Measurements from ENCODE around the gene SPRED2. TPM values are rescaled to one million over a fixed set of nuclear protein-coding genes. Genes with fewer than 3 reads are reported as not detected.

The SPRED2 gene
- total and polyA plus RNA-seq, 8 donors = 6.4 to 23.3 (median 11.5) TPM

- no peaks in the 10 kb centered on the region for H3K36me3 ChIP-seq
- DNase-seq = no peak
- H3K27ac ChIP-seq = peak overlapping the region in 2 of 5 donors; percentile 36 to 38
- WGBS, 5 donors = 71 to 80% (median 73%) methylated on average over 6 of the region's 6 CpGs
- intact Hi-C loops (cut with DNase I; ENCODE audit: low total_unique reads) = no loop called here
- TF ChIP-seq, protein P1, sequence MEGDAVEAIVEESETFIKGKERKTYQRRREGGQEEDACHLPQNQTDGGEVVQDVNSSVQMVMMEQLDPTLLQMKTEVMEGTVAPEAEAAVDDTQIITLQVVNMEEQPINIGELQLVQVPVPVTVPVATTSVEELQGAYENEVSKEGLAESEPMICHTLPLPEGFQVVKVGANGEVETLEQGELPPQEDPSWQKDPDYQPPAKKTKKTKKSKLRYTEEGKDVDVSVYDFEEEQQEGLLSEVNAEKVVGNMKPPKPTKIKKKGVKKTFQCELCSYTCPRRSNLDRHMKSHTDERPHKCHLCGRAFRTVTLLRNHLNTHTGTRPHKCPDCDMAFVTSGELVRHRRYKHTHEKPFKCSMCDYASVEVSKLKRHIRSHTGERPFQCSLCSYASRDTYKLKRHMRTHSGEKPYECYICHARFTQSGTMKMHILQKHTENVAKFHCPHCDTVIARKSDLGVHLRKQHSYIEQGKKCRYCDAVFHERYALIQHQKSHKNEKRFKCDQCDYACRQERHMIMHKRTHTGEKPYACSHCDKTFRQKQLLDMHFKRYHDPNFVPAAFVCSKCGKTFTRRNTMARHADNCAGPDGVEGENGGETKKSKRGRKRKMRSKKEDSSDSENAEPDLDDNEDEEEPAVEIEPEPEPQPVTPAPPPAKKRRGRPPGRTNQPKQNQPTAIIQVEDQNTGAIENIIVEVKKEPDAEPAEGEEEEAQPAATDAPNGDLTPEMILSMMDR (IDR thresholded peaks at IDR 0.05) = no peak
- no peak for TF ChIP-seq EP300 (IDR thresholded peaks at IDR 0.05)
- TF ChIP-seq POLR2AphosphoS5 (IDR thresholded peaks at IDR 0.05) = no peak
- TF ChIP-seq POLR2A (IDR thresholded peaks at IDR 0.05) = no peak
- peaks cover 22 to 65% (median 35%) of the 10 kb centered on the region in 4 donors for H3K4me1 ChIP-seq
- H3K9me3 ChIP-seq = no peaks in the 10 kb centered on the region
- H3K4me3 ChIP-seq = no peak overlapping the region
- no peaks in the 10 kb centered on the region for H3K27me3 ChIP-seq
Observed at GRCh38 chr2:65363879-65364666, 68.3 kb downstream of the SPRED2 start.

DNA sequence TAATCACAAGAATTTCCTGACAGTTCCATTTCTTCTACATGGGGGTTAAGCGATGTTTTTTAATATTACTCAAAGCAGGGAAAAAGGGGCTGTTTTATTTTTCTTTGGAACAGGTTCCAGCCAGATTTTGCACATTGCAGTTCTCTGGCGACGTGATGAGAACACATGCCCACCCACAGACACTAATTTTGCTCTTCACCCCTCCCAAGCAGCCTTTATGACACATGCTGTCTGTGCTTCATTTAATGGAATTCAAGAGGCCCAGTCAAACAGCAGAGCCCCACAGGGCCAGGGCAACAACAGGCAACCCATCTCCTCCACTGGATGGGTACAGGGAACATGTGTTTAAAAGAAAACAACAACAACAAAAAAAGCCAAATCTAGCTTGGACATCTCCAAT lies 70.8 kb downstream of the SPRED2 start:
- no peak for DNase-seq
- Histone ChIP-seq H3K4me3 (no peak overlapping the region), H3K27ac (no peak overlapping the region), H3K27me3 (no peaks in the 10 kb centered on the region), H3K36me3 (no peaks in the 10 kb centered on the region), H3K4me1 (peaks cover 12 to 70% (median 38%) of the 10 kb centered on the region in 4 donors), H3K9me3 (no peaks in the 10 kb centered on the region)
- WGBS, 5 donors = 61 to 83% (median 69%) methylated on average over 3 of the region's 3 CpGs
- TF ChIP-seq, protein P1 (IDR thresholded peaks at IDR 0.05) = no peak
- TF ChIP-seq EP300 (IDR thresholded peaks at IDR 0.05) = no peak
- intact Hi-C loops (cut with DNase I; ENCODE audit: low total_unique reads) = no loop called here

- Histone ChIP-seq H3K9me3 (no peaks in the 10 kb centered on the region), H3K27me3 (no peaks in the 10 kb centered on the region), H3K27ac (no peak overlapping the region), H3K4me3 (no peak overlapping the region), H3K4me1 (peaks cover 3 to 59% (median 29%) of the 10 kb centered on the region in 4 donors), H3K36me3 (no peaks in the 10 kb centered on the region)
- no peak for TF ChIP-seq EP300 (IDR thresholded peaks at IDR 0.05)
- no peak for TF ChIP-seq POLR2AphosphoS5 (IDR thresholded peaks at IDR 0.05)
- no peak for DNase-seq
- WGBS, 5 donors = 69 to 87% (median 84%) methylated on average over 6 of the region's 6 CpGs
- intact Hi-C loops (cut with DNase I; ENCODE audit: low total_unique reads) = no loop called here
Observed at GRCh38 chr2:65360441-65360840, 72.0 kb downstream of the SPRED2 start.

DNA sequence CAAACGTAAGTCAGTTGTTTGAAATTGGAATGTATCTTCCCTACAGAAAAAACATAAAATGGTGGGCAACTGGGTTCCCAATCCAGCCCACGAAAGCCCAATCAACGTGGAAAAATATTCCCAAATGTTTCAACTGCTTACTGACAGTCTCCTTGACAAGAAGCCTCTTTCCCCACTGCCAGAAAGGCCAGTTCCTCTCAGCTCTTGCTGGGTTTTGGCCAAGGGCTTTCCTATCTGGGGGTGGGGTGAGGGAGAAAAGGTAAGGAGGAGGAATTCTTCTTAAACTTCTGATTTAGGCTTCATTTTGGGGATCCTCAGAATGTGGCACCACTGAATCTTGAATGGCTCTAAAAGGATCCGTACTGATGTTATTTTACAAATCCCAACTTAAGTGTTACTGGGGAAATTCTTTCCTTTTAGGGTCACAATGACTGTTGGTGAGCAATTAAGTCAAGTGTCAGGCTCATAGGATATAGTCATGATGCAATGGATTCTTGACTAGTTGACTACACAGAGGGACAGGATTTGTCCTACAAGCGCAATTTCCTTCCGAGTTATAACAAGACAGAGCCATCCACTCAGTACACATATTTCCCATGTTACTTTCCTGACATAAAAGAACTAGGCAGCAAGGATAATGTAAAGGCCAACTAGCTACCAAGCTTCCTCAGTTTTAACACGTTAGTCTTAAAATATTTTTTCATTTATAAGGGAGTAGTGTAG lies 73.6 kb downstream of the SPRED2 start:
- TF ChIP-seq POLR2A (IDR thresholded peaks at IDR 0.05) = no peak
- no peak for TF ChIP-seq POLR2AphosphoS5 (IDR thresholded peaks at IDR 0.05)
- peaks cover 3 to 57% (median 24%) of the 10 kb centered on the region in 4 donors for H3K4me1 ChIP-seq
- intact Hi-C loops (cut with DNase I; ENCODE audit: low total_unique reads) = no loop called here
- no peaks in the 10 kb centered on the region for H3K27me3 ChIP-seq
- H3K4me3 ChIP-seq = no peak overlapping the region
- no peak for DNase-seq
- no peaks in the 10 kb centered on the region for H3K9me3 ChIP-seq
- WGBS, 5 donors = 77 to 90% (median 81%) methylated on average over 7 of the region's 7 CpGs
- no peaks in the 10 kb centered on the region for H3K36me3 ChIP-seq
- H3K27ac ChIP-seq = peak overlapping the region in 4 of 5 donors; percentile 15 to 56 (median 28)

- DNase-seq = no peak
- Histone ChIP-seq H3K27ac (no peak overlapping the region), H3K9me3 (no peaks in the 10 kb centered on the region), H3K36me3 (no peaks in the 10 kb centered on the region), H3K4me3 (no peak overlapping the region), H3K4me1 (peaks cover 3 to 53% (median 24%) of the 10 kb centered on the region in 4 donors), H3K27me3 (no peaks in the 10 kb centered on the region)
- intact Hi-C loops (cut with DNase I; ENCODE audit: low total_unique reads) = no loop called here
- TF ChIP-seq POLR2AphosphoS5 (IDR thresholded peaks at IDR 0.05) (no peak), POLR2A (IDR thresholded peaks at IDR 0.05) (no peak), EP300 (IDR thresholded peaks at IDR 0.05) (no peak)
- TF ChIP-seq, protein P1 (IDR thresholded peaks at IDR 0.05) = no peak
Observed at GRCh38 chr2:65357959-65358294, 74.5 kb downstream of the SPRED2 start.

Data from stomach (tissue), 9 donors.